Measurements from ENCODE around the gene HEATR5B.
A peak's percentile ranks its signal among the peaks of the same experiment; 100 is the strongest.

GRCh38 chr2:37026050-37026449 lies 58.1 kb downstream of the HEATR5B start:
- TF ChIP-seq CTCF (IDR thresholded peaks at IDR 0.05) (peak in 1 of 12 donors; percentile 7), POLR2A (IDR thresholded peaks at IDR 0.05) (no peak)
